B cell (primary cell): Measurements from ENCODE around the gene PDLIM5. TPM values are rescaled to one million over a fixed set of nuclear protein-coding genes. Genes with fewer than 3 reads are reported as not detected.

Experiments
- ATAC-seq: fragments of 200-7000 bp; cut with Tn5 transposase; one replicate; pipeline ENCODE4 v1.10.0; 2021; ENCODE audit warnings: low read depth, mild to moderate bottlenecking, moderate number of reproducible peaks, moderate library complexity
- CTCF ChIA-PET: fragments of 350-600 bp; sonication (Branson Sonifier 250); formaldehyde crosslinking; loops from one replicate; lab custom pipeline; 2021; ENCODE audit warnings: antibody characterized with exemption, inconsistent platforms; lab: Charles Lee
- POLR2A ChIA-PET: fragments of 350-600 bp; sonication (Branson Sonifier 250); formaldehyde crosslinking; loops from one replicate; lab custom pipeline; 2021; ENCODE audit warnings: antibody characterized with exemption; lab: Charles Lee
- DNase-seq: peaks from one replicate; pipeline ENCODE4 v3.0.0; 2013
- H2AFZ ChIP-seq: 2 replicates; pipeline ENCODE4 v1.6.1; 2012; ENCODE audit warnings: mild to moderate bottlenecking, low read depth, low read length; ENCODE audit not compliant: insufficient read depth, poor library complexity, severe bottlenecking
- H3K27ac ChIP-seq, 2 donors: 1 replicate in 1 of 2; 2 replicates in 1 of 2; pipeline ENCODE4 v1.5.1; 2012 to 2013; ENCODE audit warnings: low read length in 2 of 2, mild to moderate bottlenecking in 2 of 2, moderate library complexity in 1 of 2
- H3K27me3 ChIP-seq, 4 experiments: fragments of 200-600 bp in 1 of 4; sonication (generic) in 1 of 4; replicated peaks in 1 of 4; 1 replicate in 2 of 4; 2 replicates in 2 of 4; pipeline versions ENCODE4 v1.6.1 to v1.7.0; 2013 to 2016; ENCODE audit warnings: low read length in 3 of 4, mild to moderate bottlenecking in 2 of 4, mixed read lengths in 1 of 4, moderate library complexity in 1 of 4; ENCODE audit not compliant: insufficient read depth in 4 of 4, control insufficient read depth in 3 of 4; ENCODE audit errors: control extremely low read depth in 1 of 4
- H3K36me3 ChIP-seq, 2 experiments: replicated peaks in 1 of 2; 1 replicate in 1 of 2; 2 replicates in 1 of 2; pipeline versions ENCODE4 v1.6.1 to v1.7.1; 2013; ENCODE audit warnings: low read length in 1 of 2; ENCODE audit not compliant: insufficient read depth in 2 of 2, control insufficient read depth in 1 of 2; ENCODE audit errors: control extremely low read depth in 1 of 2, extremely low read depth in 1 of 2
- H3K4me1 ChIP-seq, 2 donors: fragments of 200-600 bp in 1 of 2; sonication (generic) in 1 of 2; 1 replicate in 1 of 2; 2 replicates in 1 of 2; pipeline versions ENCODE4 v1.5.1 to v1.6.1; 2013 to 2017; ENCODE audit warnings: low read length in 2 of 2; ENCODE audit not compliant: control insufficient read depth in 2 of 2, insufficient read depth in 2 of 2
- H3K4me2 ChIP-seq: replicated peaks from 2 replicates; pipeline ENCODE3; 2012; ENCODE audit warnings: mild to moderate bottlenecking, low read depth, low read length; ENCODE audit not compliant: poor library complexity, severe bottlenecking
- H3K4me3 ChIP-seq, 5 experiments: fragments of 200-600 bp in 1 of 5; sonication (generic) in 1 of 5; 1 replicate in 3 of 5; 2 replicates in 2 of 5; pipeline versions ENCODE4 v1.5.1 to v1.7.0; 2011 to 2016; ENCODE audit warnings: low read length in 4 of 5, mild to moderate bottlenecking in 4 of 5, low read depth in 2 of 5, control low read depth in 1 of 5, moderate library complexity in 1 of 5; ENCODE audit not compliant: insufficient read depth in 1 of 5; ENCODE audit errors: control extremely low read depth in 1 of 5, extremely low read depth in 1 of 5
- H3K79me2 ChIP-seq: fragments of 200-600 bp; sonication (generic); one replicate; pipeline ENCODE4 v1.6.0; 2016; ENCODE audit warnings: low read length; ENCODE audit not compliant: control insufficient read depth, insufficient read depth
- H3K9ac ChIP-seq: fragments of 200-600 bp; sonication (generic); 2 replicates; pipeline ENCODE4 v1.6.1; 2017; ENCODE audit warnings: mild to moderate bottlenecking, low read length, moderate library complexity
- H3K9me3 ChIP-seq, 3 donors: one replicate each; pipeline versions ENCODE4 v1.6.1 to v1.7.1; 2013; ENCODE audit warnings: low read length in 2 of 3; ENCODE audit not compliant: control insufficient read depth in 2 of 3, insufficient read depth in 1 of 3; ENCODE audit errors: control extremely low read depth in 1 of 3
- H4K20me1 ChIP-seq: 2 replicates; pipeline ENCODE4 v1.6.0; 2012; ENCODE audit warnings: mild to moderate bottlenecking, low read length; ENCODE audit not compliant: insufficient read depth, control insufficient read depth, poor library complexity, severe bottlenecking
- H3K27ac Mint-ChIP-seq: one replicate; pipeline ENCODE4 v1.8.0; 2021; ENCODE audit warnings: mixed read lengths
- H3K27me3 Mint-ChIP-seq: one replicate; pipeline ENCODE4 v1.8.0; 2021; ENCODE audit warnings: mixed read lengths
- H3K4me1 Mint-ChIP-seq: one replicate; pipeline ENCODE4 v1.8.0; 2021; ENCODE audit warnings: mixed read lengths
- H3K4me3 Mint-ChIP-seq: one replicate; pipeline ENCODE4 v1.8.0; 2021; ENCODE audit warnings: mixed read lengths
- H3K9me3 Mint-ChIP-seq: one replicate; pipeline ENCODE4 v1.8.0; 2022; ENCODE audit warnings: mixed read lengths; ENCODE audit not compliant: insufficient read depth
- EZH2 ChIP-seq: IDR thresholded peaks from 2 replicates; pipeline ENCODE4 v1.6.1; 2012; ENCODE audit warnings: borderline replicate concordance, low read depth, mild to moderate bottlenecking, moderate library complexity, low read length; ENCODE audit not compliant: insufficient read depth, poor library complexity, severe bottlenecking
- WGBS: methylation state at CpG from one replicate; pipeline ENCODE4 v1.1.5; 2013; ENCODE audit warnings: missing lambda C conversion rate; ENCODE audit not compliant: insufficient coverage; 5-methylcytosine and 5-hydroxymethylcytosine counted together
- intact Hi-C: fragments of 100-400 bp; cut with micrococcal nuclease; formaldehyde crosslinking; loops from one replicate; pipeline ENCODE4 v1.10.0; 2022
- polyA plus RNA-seq: library from polyadenylated mRNA; depleted of rRNA; stranded (reverse); fragments of >200 nt; gene quantifications from 2 replicates; pipeline ENCODE4 v1.2.3, GENCODE V29; 2012
- total RNA-seq, 2 donors: library from RNA; stranded (reverse); fragments of 120-200 nt in 1 of 2; gene quantifications; 1 replicate in 1 of 2; 2 replicates in 1 of 2; pipeline versions ENCODE4 v1.2.3 to v1.2.4, GENCODE V29; 2013 to 2022
- TF ChIP-seq, protein P1 (sequence below): fragments of 200-600 bp; IDR thresholded peaks from one replicate; pipeline ENCODE4 v1.8.0; 2022; ENCODE audit warnings: antibody characterized with exemption, mild to moderate bottlenecking

The PDLIM5 gene
- total and polyA plus RNA-seq, 2 donors (not counting 1 experiment from before 2014, with no cell fraction given) = 24.0 to 30.2 TPM

DNA sequence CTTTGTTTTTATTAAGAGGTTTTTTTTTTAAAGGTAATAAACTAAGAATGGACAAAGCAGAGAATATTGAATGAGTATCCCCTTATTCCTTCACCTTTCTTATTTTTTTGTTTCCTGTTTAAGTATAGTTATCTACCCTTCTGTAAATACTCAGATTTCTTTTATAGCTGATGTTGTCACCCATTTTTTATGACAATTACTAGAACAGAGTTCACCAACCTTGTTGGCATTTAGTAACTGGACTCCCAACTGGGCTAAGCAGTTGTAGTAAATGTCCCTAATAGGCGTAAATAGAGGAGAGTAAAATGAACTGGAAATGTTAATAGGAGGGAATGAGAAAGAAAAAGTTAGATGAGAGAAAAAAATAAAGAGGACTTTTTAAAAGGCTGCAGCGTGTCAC is 9.8 kb downstream of the PDLIM5 start:
- intact Hi-C loops = no loop called here

DNA sequence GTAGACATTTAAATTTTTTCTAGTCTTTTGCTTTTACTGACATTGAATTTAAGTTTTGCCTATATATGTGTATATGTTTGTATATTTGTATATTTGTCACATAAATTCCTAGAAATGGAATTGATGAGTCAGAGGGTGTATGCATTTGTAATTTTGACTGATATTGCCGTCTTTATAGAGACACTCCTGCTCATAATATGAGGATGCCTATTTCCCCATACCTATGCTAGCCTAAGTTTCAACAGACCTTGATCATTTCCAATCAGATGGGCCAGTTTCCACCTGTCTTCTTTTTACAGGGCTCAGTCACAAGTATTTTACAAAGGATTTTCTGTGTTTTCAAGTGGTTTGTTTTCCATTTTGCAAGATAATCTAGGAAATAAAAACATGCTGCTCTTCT is 10.8 kb downstream of the PDLIM5 start:
- CTCF ChIA-PET = no interaction called here
- no peak overlapping the region for H3K4me3 Mint-ChIP-seq

More for the DNA sequence above, 9.8 kb downstream of the PDLIM5 start:
- DNase-seq (no peak), ATAC-seq (no peak)
- H2AFZ ChIP-seq = no peak overlapping the region
- peaks cover 4% of the 10 kb centered on the region for H3K4me1 Mint-ChIP-seq
- peaks cover 4% of the 10 kb centered on the region for H4K20me1 ChIP-seq
- H3K9ac ChIP-seq = no peak overlapping the region
- H3K4me2 ChIP-seq = no peak overlapping the region
- no peaks in the 10 kb centered on the region for H3K9me3 ChIP-seq
- no peaks in the 10 kb centered on the region for H3K27me3 Mint-ChIP-seq
- WGBS = 100% methylated on average over 2 of the region's 2 CpGs
- H3K4me1 ChIP-seq = peaks cover 0 to 3% of the 10 kb centered on the region in 2 donors
- H3K79me2 ChIP-seq = peaks cover 9% of the 10 kb centered on the region
- no peak overlapping the region for H3K27ac ChIP-seq
- no peak overlapping the region for H3K4me3 Mint-ChIP-seq
- no peaks in the 10 kb centered on the region for H3K9me3 Mint-ChIP-seq
- H3K27me3 ChIP-seq = no peaks in the 10 kb centered on the region
- no peaks in the 10 kb centered on the region for H3K36me3 ChIP-seq
- TF ChIP-seq EZH2 = no peak
- TF ChIP-seq, protein P1, sequence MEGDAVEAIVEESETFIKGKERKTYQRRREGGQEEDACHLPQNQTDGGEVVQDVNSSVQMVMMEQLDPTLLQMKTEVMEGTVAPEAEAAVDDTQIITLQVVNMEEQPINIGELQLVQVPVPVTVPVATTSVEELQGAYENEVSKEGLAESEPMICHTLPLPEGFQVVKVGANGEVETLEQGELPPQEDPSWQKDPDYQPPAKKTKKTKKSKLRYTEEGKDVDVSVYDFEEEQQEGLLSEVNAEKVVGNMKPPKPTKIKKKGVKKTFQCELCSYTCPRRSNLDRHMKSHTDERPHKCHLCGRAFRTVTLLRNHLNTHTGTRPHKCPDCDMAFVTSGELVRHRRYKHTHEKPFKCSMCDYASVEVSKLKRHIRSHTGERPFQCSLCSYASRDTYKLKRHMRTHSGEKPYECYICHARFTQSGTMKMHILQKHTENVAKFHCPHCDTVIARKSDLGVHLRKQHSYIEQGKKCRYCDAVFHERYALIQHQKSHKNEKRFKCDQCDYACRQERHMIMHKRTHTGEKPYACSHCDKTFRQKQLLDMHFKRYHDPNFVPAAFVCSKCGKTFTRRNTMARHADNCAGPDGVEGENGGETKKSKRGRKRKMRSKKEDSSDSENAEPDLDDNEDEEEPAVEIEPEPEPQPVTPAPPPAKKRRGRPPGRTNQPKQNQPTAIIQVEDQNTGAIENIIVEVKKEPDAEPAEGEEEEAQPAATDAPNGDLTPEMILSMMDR = no peak
- no peak overlapping the region for H3K27ac Mint-ChIP-seq
- CTCF ChIA-PET = interaction anchor here (1.3 kb wide), 1 partner anchor 9 kb away, joined by 3 read pairs; no protein-coding TSS in a partner anchor
- H3K4me3 ChIP-seq = no peak overlapping the region
- POLR2A ChIA-PET = no interaction called here

More for the DNA sequence above, 10.8 kb downstream of the PDLIM5 start:
- no CpG with 5 or more reads among the region's 1 CpG for WGBS
- Histone ChIP-seq H4K20me1 (peaks cover 4% of the 10 kb centered on the region), H3K27me3 (no peaks in the 10 kb centered on the region), H3K4me1 (peaks cover 0 to 2% of the 10 kb centered on the region in 2 donors), H2AFZ (no peak overlapping the region), H3K27ac (no peak overlapping the region), H3K4me3 (no peak overlapping the region), H3K4me2 (no peak overlapping the region), H3K9ac (no peak overlapping the region), H3K79me2 (peaks cover 9% of the 10 kb centered on the region), H3K9me3 (no peaks in the 10 kb centered on the region), H3K36me3 (no peaks in the 10 kb centered on the region)
- POLR2A ChIA-PET = no interaction called here
- DNase-seq (no peak), ATAC-seq (no peak)
- TF ChIP-seq EZH2 = no peak
- TF ChIP-seq, protein P1 = no peak
- H3K4me1 Mint-ChIP-seq = peaks cover 3% of the 10 kb centered on the region
- H3K27me3 Mint-ChIP-seq = no peaks in the 10 kb centered on the region
- H3K9me3 Mint-ChIP-seq = no peaks in the 10 kb centered on the region
- intact Hi-C loops = no loop called here
- H3K27ac Mint-ChIP-seq = no peak overlapping the region
